ENCODE results near the gene SLC25A39. TPM values are rescaled to one million over a fixed set of nuclear protein-coding genes. Genes with fewer than 3 reads are reported as not detected.
"Not testable (repeated sequence)": the region's sequence is repeated elsewhere in the genome, so short reads cannot be mapped to it uniquely, and the experiment has no call there.

Gene SLC25A39
- total RNA-seq, 1 donor from 2014 or later = 76.8 TPM

DNA sequence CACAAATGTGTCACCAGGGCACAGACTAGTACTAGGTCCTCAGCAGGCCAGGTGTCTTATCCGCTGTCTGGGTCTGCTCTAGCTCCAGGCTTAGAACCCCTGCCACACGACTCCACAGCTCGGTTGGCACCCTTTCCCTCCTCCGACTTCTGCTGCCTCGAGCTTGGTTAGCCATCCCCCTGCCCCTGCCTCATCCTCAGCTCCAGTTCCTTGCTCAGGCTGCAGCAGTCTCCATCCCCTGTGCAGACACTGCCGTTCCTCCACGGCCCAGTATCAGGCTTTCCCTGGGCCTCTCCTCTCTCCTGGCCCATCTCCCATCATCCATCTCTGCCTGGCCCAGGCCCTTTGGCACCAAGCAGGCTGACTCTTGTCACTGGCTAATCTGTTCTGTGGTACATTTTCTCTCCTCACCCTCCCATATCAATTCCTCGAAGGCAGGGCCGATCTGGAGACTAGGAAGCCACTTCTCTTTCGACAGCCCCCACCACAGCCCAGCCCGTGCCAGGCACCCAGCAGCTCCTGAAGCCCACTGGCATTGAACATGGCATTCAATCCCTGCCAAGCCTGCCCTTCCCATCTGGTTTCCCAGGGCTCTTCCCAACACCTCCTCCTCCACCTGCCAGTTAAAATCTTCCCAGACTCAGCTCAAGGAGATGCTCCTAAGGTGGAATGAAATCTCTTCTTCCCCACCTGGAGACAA lies 19.0 kb upstream of the SLC25A39 start:
- DNase-seq (no peak), ATAC-seq (no peak)
- no peak overlapping the region for H3K27ac ChIP-seq
- H3K36me3 ChIP-seq = no peaks in the 10 kb centered on the region
- TF ChIP-seq, protein P1, sequence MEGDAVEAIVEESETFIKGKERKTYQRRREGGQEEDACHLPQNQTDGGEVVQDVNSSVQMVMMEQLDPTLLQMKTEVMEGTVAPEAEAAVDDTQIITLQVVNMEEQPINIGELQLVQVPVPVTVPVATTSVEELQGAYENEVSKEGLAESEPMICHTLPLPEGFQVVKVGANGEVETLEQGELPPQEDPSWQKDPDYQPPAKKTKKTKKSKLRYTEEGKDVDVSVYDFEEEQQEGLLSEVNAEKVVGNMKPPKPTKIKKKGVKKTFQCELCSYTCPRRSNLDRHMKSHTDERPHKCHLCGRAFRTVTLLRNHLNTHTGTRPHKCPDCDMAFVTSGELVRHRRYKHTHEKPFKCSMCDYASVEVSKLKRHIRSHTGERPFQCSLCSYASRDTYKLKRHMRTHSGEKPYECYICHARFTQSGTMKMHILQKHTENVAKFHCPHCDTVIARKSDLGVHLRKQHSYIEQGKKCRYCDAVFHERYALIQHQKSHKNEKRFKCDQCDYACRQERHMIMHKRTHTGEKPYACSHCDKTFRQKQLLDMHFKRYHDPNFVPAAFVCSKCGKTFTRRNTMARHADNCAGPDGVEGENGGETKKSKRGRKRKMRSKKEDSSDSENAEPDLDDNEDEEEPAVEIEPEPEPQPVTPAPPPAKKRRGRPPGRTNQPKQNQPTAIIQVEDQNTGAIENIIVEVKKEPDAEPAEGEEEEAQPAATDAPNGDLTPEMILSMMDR (IDR thresholded peaks at IDR 0.05) = no peak
- H3K4me1 ChIP-seq = peaks cover 6% of the 10 kb centered on the region
- no peaks in the 10 kb centered on the region for H3K27me3 ChIP-seq
- H3K9me3 ChIP-seq = no peaks in the 10 kb centered on the region
- H3K4me3 ChIP-seq = no peak overlapping the region
- intact Hi-C loops (cut with DNase I) = no loop called here

DNA sequence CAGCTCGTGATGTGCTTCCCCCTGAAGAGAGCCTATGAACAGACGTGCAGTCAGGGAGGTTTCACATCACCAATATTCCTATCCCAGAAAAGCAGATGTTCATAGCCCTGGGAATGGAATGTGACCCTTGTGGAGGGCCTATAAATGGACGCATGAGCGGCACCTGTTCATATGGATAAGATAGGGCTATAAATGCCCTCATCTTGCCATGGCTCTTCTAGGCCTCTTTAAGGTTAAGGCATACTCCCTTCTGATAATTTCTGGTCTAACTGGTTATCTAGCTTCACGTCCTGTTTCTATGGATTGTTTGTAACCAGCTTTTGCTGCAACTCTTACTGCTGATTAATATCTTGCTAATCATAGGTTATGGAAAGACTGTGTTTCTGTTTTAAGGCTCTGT lies 15.9 kb upstream of the SLC25A39 start:
- intact Hi-C loops (cut with DNase I); ATAC-seq; DNase-seq; H3K27ac ChIP-seq; H3K36me3 ChIP-seq; H3K4me3 ChIP-seq; H3K9me3 ChIP-seq; H3K4me1 ChIP-seq; H3K27me3 ChIP-seq: not testable (repeated sequence)

DNA sequence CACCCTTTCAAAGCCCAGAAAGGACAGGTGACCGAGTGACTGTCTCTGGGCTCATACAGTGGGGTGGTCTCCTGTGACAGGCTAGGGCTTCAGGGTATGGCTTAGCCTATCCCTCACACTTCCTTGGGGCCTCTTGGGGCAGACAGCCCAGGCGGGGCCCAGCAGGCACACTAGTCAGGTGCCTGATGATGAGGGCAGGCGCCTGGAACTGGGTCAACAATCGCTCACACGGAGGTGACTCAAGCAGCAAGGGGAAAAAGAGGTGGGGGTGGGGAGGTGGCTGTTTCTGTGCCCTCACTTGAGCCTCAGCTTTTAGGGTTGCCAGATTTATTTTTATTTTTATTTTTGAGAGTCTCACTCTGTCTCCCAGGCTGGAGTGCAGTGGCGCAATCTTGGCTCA lies 14.1 kb upstream of the SLC25A39 start:
- no peaks in the 10 kb centered on the region for H3K27me3 ChIP-seq
- peak; percentile 78 for ATAC-seq

DNA sequence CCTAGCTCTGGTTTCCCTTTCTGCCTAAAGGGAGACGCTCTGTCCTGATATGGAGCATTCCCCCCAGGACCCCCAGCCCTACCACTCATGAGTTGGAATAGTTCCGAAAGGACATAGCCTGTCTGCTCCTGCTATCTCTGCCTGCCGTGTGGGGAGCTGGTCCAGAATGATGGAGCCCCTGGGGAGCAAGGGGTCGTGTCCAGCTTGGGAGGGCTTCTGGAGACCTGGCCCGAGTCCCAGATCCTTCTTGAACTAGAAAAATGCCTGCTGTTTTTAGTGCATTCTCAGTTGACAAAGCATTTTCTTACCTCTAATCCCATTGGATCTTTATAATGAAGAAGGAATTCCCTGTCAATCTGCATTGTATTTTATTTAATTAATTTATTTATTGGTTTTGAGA lies 11.3 kb upstream of the SLC25A39 start:
- H3K4me3 ChIP-seq = no peak overlapping the region
- TF ChIP-seq, protein P1 (IDR thresholded peaks at IDR 0.05) = no peak
- peaks cover 10% of the 10 kb centered on the region for H3K4me1 ChIP-seq
- no peaks in the 10 kb centered on the region for H3K9me3 ChIP-seq
- intact Hi-C loops (cut with DNase I) = no loop called here
- H3K36me3 ChIP-seq = no peaks in the 10 kb centered on the region
- no peaks in the 10 kb centered on the region for H3K27me3 ChIP-seq
- DNase-seq (no peak), ATAC-seq (no peak)
- no peak overlapping the region for H3K27ac ChIP-seq

More for the DNA sequence above, 14.1 kb upstream of the SLC25A39 start:
- intact Hi-C loops (cut with DNase I) = no loop called here
- H3K4me1 ChIP-seq = peaks cover 10% of the 10 kb centered on the region
- no peaks in the 10 kb centered on the region for H3K36me3 ChIP-seq
- H3K27ac ChIP-seq = no peak overlapping the region
- H3K4me3 ChIP-seq = no peak overlapping the region
- DNase-seq = peak; percentile 81
- TF ChIP-seq, protein P1 (IDR thresholded peaks at IDR 0.05) = no peak
- H3K9me3 ChIP-seq = no peaks in the 10 kb centered on the region

DNA sequence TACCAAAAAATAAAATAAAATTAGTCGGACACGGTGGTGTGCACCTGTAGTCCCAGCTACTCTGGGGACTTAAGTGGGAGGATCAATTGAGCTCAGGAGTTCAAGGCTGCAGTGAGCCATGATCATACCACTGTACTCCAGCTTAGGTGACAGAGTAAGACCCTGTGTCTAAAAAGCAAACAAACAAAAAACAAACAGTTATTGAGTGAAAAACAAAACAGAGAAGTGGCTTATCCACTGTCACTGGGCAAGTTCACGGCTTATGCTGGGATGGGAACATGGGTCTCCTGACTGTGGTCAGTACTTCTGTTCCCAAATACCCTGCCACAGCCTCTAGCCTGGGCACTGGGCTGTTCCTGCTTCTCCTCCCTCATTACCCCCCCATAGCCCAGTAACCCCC lies 10.9 kb upstream of the SLC25A39 start:
- intact Hi-C loops (cut with DNase I) = no loop called here
- ATAC-seq = peak; percentile 59
- Histone ChIP-seq H3K27me3 (no peaks in the 10 kb centered on the region), H3K4me3 (no peak overlapping the region), H3K36me3 (no peaks in the 10 kb centered on the region), H3K4me1 (peaks cover 10% of the 10 kb centered on the region), H3K27ac (no peak overlapping the region), H3K9me3 (no peaks in the 10 kb centered on the region)
- TF ChIP-seq, protein P1 (IDR thresholded peaks at IDR 0.05) = no peak
- DNase-seq = no peak

DNA sequence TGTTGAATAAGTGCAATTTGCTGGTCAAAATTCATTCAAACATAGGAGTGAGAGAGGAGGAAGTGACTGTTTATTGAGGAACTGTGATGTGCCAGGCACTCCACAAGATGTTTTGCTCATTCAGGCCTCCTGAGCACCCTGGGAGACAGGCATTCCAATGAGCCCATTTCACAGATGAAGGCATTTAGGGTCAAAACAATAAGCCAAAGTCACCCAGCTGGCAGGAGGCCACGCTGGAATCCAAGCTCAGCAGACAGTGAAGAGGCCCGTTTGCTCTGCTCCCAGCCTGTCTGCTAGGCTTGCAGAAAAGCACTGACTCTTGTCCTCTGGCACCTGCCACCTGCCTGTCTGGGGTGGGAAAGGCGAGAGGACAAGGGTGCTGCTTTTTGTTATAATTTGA lies 10.1 kb upstream of the SLC25A39 start:
- Histone ChIP-seq H3K4me3 (no peak overlapping the region), H3K27ac (peak overlapping the region; percentile 30), H3K9me3 (no peaks in the 10 kb centered on the region), H3K36me3 (no peaks in the 10 kb centered on the region), H3K27me3 (no peaks in the 10 kb centered on the region), H3K4me1 (peaks cover 10% of the 10 kb centered on the region)
- peak; percentile 31 for ATAC-seq
- no peak for DNase-seq
- TF ChIP-seq, protein P1 (IDR thresholded peaks at IDR 0.05) = no peak
- intact Hi-C loops (cut with DNase I) = no loop called here

Data from upper lobe of right lung (tissue), 1 donor.